Neural crest cell (in vitro differentiated cells): ENCODE data around the gene LSM7. TPM values are rescaled to one million over a fixed set of nuclear protein-coding genes. Genes with fewer than 3 reads are reported as not detected.
A peak's percentile ranks its signal among the peaks of the same experiment; 100 is the strongest.

Experiments used
- DNase-seq: peaks from one replicate; pipeline ENCODE4 v3.0.0; 2021; ENCODE audit warnings: low read depth, mixed read lengths, low spot score
- H3K27ac Mint-ChIP-seq: one replicate; pipeline ENCODE4 v1.8.0; 2021; ENCODE audit warnings: mild to moderate bottlenecking, mixed read lengths; ENCODE audit not compliant: unreplicated experiment
- H3K27me3 Mint-ChIP-seq: 2 replicates; pipeline ENCODE4 v1.8.0; 2021; ENCODE audit warnings: low read depth, mild to moderate bottlenecking, mixed read lengths
- H3K36me3 Mint-ChIP-seq: 2 replicates; pipeline ENCODE4 v1.8.0; 2021; ENCODE audit warnings: low read depth, mild to moderate bottlenecking, mixed read lengths
- H3K4me1 Mint-ChIP-seq: 2 replicates; pipeline ENCODE4 v1.8.0; 2021; ENCODE audit warnings: mixed read lengths
- H3K4me3 Mint-ChIP-seq: one replicate; pipeline ENCODE4 v1.8.0; 2021; ENCODE audit warnings: mild to moderate bottlenecking, mixed read lengths
- H3K9me3 Mint-ChIP-seq: 2 replicates; pipeline ENCODE4 v1.8.0; 2021; ENCODE audit warnings: mixed read lengths
- CTCF ChIP-seq: fragments of 200-600 bp; sonication (generic); conservative IDR thresholded peaks from 2 replicates; pipeline ENCODE4 v1.5.0; 2021; ENCODE audit warnings: antibody characterized with exemption, mild to moderate bottlenecking
- total RNA-seq: library from RNA; stranded (reverse); gene quantifications from 2 replicates; pipeline ENCODE4 v1.2.1, GENCODE V29; 2021

The LSM7 gene
- total RNA-seq, 1 donor from 2014 or later = 198 TPM

- peaks cover 1% of the 10 kb centered on the region for H3K27me3 Mint-ChIP-seq
- no peak for TF ChIP-seq CTCF
- H3K9me3 Mint-ChIP-seq = peaks cover 5% of the 10 kb centered on the region
- H3K27ac Mint-ChIP-seq = no peak overlapping the region
- H3K36me3 Mint-ChIP-seq = peaks cover 9% of the 10 kb centered on the region
- H3K4me1 Mint-ChIP-seq = peaks cover 48% of the 10 kb centered on the region
- no peak overlapping the region for H3K4me3 Mint-ChIP-seq
- no peak for DNase-seq
Observed at GRCh38 chr19:2334426-2334825, 6.0 kb upstream of the LSM7 start.

GRCh38 chr19:2333807-2334211 lies 5.4 kb upstream of the LSM7 start:
- H3K4me3 Mint-ChIP-seq = peak overlapping the region; percentile 88
- peaks cover 52% of the 10 kb centered on the region for H3K4me1 Mint-ChIP-seq

GRCh38 chr19:2333027-2333806 lies 4.8 kb upstream of the LSM7 start:
- DNase-seq = no peak
- H3K4me1 Mint-ChIP-seq = peaks cover 55% of the 10 kb centered on the region
- peak overlapping the region; percentile 92 for H3K27ac Mint-ChIP-seq
- no peak for TF ChIP-seq CTCF
- H3K9me3 Mint-ChIP-seq = peaks cover 5% of the 10 kb centered on the region
- H3K27me3 Mint-ChIP-seq = peaks cover 2% of the 10 kb centered on the region
- peaks cover 9% of the 10 kb centered on the region for H3K36me3 Mint-ChIP-seq
- H3K4me3 Mint-ChIP-seq = peak overlapping the region; percentile 88

More at GRCh38 chr19:2333807-2334211, 5.4 kb upstream of the LSM7 start:
- Mint-ChIP-seq H3K27me3 (peaks cover 2% of the 10 kb centered on the region), H3K36me3 (peaks cover 9% of the 10 kb centered on the region), H3K9me3 (peaks cover 5% of the 10 kb centered on the region), H3K27ac (peak overlapping the region; percentile 92)
- no peak for DNase-seq
- TF ChIP-seq CTCF = no peak

GRCh38 chr19:2332341-2333026 lies 4.1 kb upstream of the LSM7 start:
- H3K27me3 Mint-ChIP-seq = peaks cover 2% of the 10 kb centered on the region
- peaks cover 9% of the 10 kb centered on the region for H3K36me3 Mint-ChIP-seq
- no peak for TF ChIP-seq CTCF
- H3K27ac Mint-ChIP-seq = no peak overlapping the region
- no peak for DNase-seq
- H3K4me3 Mint-ChIP-seq = peak overlapping the region; percentile 31
- peaks cover 57% of the 10 kb centered on the region for H3K4me1 Mint-ChIP-seq
- peaks cover 5% of the 10 kb centered on the region for H3K9me3 Mint-ChIP-seq

GRCh38 chr19:2331601-2332246 lies 3.3 kb upstream of the LSM7 start:
- Mint-ChIP-seq H3K27ac (peak overlapping the region; percentile 71), H3K36me3 (peaks cover 9% of the 10 kb centered on the region), H3K27me3 (peaks cover 2% of the 10 kb centered on the region), H3K4me1 (peaks cover 57% of the 10 kb centered on the region), H3K4me3 (peak overlapping the region; percentile 84), H3K9me3 (peaks cover 5% of the 10 kb centered on the region)
- no peak for TF ChIP-seq CTCF
- DNase-seq = no peak
